VCaP (cell line): ENCODE measurements around the gene ZNF587B.

Source experiments
- H3K27ac ChIP-seq: fragments of 450-650 bp; 2 replicates; pipeline ENCODE4 v1.5.1; 2017
- TF ChIP-seq, protein P1 (sequence below): fragments of 450-650 bp; conservative IDR thresholded peaks from 2 replicates; pipeline ENCODE4 v1.5.1; 2017; ENCODE audit warnings: mild to moderate bottlenecking, moderate library complexity

ZNF587B gene

DNA sequence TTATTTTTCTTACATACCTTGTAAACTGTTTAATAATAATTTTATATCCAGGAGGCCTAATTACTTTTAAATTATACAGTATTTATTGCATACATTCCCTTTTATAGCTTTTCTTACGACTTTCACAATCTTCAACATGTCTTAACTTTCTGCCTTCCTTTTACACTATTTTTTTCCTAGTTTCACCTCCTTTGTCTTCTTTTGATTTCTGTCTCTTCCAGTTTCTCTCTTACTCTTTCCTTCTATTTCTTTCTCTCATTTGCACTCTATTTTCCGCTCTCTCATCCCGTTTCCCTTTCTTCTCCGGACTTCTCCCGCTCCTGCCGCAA, 26.9 kb upstream of the ZNF587B start:
- H3K27ac ChIP-seq = peak overlapping the region; percentile 92
- TF ChIP-seq, protein P1, sequence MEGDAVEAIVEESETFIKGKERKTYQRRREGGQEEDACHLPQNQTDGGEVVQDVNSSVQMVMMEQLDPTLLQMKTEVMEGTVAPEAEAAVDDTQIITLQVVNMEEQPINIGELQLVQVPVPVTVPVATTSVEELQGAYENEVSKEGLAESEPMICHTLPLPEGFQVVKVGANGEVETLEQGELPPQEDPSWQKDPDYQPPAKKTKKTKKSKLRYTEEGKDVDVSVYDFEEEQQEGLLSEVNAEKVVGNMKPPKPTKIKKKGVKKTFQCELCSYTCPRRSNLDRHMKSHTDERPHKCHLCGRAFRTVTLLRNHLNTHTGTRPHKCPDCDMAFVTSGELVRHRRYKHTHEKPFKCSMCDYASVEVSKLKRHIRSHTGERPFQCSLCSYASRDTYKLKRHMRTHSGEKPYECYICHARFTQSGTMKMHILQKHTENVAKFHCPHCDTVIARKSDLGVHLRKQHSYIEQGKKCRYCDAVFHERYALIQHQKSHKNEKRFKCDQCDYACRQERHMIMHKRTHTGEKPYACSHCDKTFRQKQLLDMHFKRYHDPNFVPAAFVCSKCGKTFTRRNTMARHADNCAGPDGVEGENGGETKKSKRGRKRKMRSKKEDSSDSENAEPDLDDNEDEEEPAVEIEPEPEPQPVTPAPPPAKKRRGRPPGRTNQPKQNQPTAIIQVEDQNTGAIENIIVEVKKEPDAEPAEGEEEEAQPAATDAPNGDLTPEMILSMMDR = no peak

DNA sequence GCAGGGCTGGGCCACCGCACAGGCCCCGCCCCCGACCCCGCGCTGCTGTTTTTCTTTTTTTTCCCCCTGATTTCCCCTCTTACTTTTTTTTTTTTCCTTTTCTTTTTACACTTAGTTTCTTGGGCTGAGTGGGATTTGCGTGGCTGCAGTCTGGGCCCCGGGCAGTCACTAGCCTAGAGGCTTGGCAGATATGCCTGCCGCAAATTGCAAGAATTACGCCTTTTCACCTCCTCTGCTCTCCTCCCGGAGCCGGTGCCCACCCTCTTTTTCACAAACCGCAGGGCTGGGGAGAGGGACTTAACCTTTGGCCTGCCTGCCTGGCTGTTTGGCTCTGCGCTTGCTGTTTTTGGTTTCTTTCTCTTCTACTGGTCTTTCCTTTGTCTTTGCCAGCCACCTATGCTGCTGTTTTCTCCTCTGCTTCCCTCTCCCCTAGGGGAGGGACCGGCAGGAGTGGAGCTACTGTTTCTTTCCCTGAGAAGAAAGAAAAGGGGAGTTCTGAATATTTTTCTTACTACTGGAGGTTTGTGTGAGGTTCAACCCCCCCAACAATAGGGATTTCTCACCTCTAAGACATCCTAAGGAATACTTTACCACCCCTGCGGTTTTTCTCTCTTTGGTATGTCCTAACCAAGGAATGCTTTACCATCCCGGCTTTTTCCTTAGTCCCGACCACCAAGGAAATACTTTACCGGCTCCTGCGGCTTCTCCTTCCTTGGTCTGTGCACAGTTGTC, 26.3 kb upstream of the ZNF587B start:
- TF ChIP-seq, protein P1 = no peak
- H3K27ac ChIP-seq = peak overlapping the region; percentile 92

DNA sequence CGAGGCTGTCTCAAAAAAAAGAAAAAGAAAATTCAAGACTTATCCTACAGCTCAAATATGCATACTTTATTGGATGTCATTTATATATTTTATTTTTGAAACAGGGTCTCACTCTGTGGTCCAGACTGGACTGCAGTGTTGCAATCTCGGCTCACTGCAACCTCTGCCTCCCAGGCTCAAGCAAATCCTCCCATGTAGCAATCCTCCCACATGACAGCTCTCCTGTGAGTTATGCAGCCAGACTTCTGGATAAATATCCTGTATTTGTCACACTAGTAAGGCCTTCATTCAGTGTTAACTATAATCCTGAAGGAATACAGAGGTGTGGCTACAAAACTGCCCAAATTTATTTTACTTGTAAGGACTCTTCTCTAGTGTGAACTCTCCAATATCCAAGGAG, 22.6 kb upstream of the ZNF587B start:
- H3K27ac ChIP-seq = peak overlapping the region; percentile 92
- TF ChIP-seq, protein P1 = no peak

DNA sequence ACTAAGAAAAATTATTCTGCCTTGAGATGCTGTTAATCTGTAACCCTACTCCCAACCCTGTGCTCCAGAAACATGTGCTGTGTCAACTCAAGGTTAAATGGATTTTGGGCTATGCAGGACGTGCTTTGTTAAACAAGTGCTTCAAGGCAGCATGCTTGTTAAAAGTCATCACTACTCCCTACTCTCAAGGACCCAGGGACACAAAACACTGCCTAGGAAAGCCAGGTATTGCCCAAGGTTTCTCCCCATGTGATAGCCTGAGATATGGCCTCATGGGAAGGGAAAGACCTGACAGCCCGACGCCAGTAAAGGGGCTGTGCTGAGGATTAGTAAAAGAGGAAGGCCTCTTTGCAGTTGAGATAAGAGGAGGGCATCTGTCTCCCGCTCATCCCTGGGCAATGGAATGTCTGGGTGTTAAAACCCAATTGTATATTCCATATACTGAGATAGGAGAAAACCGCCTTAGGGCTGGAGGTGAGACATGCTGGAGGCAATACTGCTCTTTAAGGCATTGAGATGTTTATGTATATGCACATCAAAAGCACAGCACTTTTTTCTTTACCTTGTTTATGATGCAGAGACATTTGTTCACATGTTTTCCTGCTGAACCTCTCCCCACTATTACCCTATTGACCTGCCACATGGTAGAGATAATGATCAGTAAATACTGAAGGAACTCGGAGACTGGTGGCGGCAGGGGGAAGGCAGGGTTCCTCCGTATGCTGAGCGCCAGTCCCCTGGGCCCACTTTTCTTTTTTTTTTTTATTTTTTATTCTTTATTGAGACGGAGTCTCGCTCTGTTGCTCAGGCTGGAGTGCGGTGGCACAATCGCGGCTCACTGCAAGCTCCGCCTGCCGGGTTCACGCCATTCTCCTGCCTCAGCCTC, 19.4 kb upstream of the ZNF587B start:
- peak overlapping the region; percentile 93 for H3K27ac ChIP-seq

DNA sequence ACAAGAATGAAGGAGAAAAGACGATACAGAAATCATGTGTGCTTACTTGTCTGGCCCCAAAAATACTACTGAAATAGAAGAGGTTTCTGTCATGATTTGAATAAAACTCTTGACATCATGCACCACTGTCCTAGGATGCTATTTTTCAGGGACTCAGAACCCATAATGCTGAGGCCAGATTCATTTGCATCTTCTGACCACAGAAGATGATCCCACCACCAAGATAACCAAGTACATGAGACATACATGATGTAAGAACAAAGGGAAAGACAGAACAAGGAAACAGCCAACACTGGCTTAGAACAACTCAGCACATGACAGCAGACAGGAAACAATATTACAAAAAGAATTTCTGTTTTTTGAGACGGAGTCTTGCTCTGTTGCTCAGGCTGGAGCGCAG, 17.9 kb upstream of the ZNF587B start:
- TF ChIP-seq, protein P1 = no peak
- H3K27ac ChIP-seq = peak overlapping the region; percentile 93

DNA sequence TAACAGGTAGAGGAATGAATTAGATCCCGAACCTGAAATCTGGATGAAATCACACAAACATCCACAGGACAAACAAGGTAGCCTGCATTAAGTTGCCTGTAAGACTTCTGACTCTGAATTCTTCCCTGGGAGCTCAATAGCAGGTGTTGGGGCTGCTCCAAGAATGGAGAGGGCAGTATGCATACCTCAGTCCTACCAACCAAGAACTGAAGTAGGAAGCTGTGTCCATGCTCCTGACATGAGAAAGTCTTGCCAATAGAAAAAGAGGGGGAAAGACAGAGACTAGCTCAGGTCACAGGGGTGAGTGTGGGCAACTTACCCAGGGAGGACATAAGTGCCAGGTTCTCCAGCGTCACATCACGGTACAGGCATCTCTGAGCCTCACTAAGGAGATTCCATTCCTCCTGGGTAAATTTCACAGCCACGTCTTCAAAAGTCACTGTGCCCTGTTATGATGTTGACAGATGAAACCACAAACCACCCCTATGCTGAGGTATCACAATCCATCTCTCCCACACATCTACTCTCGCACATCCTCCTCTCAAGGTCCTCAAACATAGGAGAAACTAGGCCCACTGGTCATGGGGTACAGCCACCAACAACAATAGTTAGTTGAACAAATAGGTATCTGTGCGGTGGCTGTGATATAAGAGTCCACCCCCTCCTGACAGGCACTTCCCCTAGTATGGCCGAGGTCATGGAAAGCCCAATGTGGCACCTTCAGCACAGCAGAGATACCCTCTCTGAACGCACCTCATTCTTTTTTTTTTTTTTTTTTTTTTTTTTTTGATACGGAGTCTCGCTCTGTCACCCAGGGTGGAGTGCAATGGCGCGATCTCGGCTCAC, 16.9 kb upstream of the ZNF587B start:
- H3K27ac ChIP-seq = peak overlapping the region; percentile 93

DNA sequence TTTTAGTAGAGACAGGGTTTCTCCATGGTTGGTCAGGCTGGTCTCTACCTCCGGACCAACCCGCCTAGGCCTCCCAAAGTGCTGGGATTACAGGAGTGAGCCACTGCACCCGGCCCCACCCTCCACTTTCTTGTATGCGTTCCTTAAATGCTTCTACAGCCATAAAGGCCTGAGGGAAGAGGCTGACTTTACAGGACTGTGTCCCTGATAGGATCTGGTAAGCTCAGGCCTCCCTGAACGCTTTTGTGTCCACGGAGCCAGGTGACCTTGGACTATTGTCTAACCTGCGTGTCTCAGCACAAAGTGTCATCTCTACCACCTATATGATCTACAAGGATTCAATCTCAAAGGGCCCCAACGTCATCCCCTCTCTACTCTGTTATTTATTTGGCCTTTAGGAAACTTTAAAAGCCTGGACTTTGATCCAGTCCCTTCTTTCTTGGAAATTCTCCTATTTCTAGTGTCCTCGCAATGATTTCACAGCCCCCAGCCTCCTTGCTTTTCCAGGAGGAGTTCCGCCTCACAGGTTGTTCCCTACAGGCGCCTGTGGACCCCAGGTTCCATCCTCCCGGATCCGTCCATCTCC, 16.1 kb upstream of the ZNF587B start:
- peak overlapping the region; percentile 93 for H3K27ac ChIP-seq
- TF ChIP-seq, protein P1 = no peak
